H1 (cell line): ENCODE results near the gene SCGB2A2. TPM values are rescaled to one million over a fixed set of nuclear protein-coding genes. Genes with fewer than 3 reads are reported as not detected.

ENCODE experiments used
- CTCF ChIA-PET: fragments of 300-600 bp; sonication (Branson Sonifier 250); formaldehyde crosslinking; loops from one replicate; lab custom pipeline; 2021; ENCODE audit not compliant: partially characterized antibody; lab: Charles Lee
- POLR2A ChIA-PET: fragments of 300-600 bp; sonication (Branson Sonifier 250); formaldehyde crosslinking; loops from one replicate; lab custom pipeline; 2021; ENCODE audit warnings: inconsistent platforms; ENCODE audit not compliant: partially characterized antibody; lab: Charles Lee
- DNase-seq, 2 experiments: peaks; one replicate each; pipeline versions ENCODE4 v3.0.0 to v3.0.0-alpha.2; 2010 to 2022; ENCODE audit warnings: low spot score in 2 of 2, low read depth in 1 of 2, mixed read lengths in 1 of 2
- FAIRE-seq: peaks from 2 replicates; lab custom pipeline; 2011; peaks lifted over from hg19 to GRCh38; lab: Jason Lieb, UNC
- H2AFZ ChIP-seq: 2 replicates; pipeline ENCODE4 v1.8.1; 2012; ENCODE audit warnings: low read length, inconsistent platforms
- H2AK5ac ChIP-seq: 2 replicates; pipeline ENCODE4 v1.6.1; 2013; ENCODE audit warnings: low read depth, low read length
- H2BK120ac ChIP-seq: replicated peaks from 2 replicates; pipeline ENCODE3; 2013; ENCODE audit warnings: low read depth, low read length, inconsistent platforms
- H2BK12ac ChIP-seq: 2 replicates; pipeline ENCODE4 v1.6.1; 2013; ENCODE audit warnings: low read depth, low read length
- H2BK15ac ChIP-seq: 2 replicates; pipeline ENCODE4 v1.6.1; 2013; ENCODE audit warnings: low read length
- H2BK20ac ChIP-seq: 2 replicates; pipeline ENCODE4 v1.6.1; 2013; ENCODE audit warnings: low read length
- H2BK5ac ChIP-seq: 2 replicates; pipeline ENCODE4 v1.6.1; 2013; ENCODE audit warnings: low read depth, low read length
- H3K14ac ChIP-seq: 2 replicates; pipeline ENCODE4 v1.6.1; 2013; ENCODE audit warnings: inconsistent platforms; ENCODE audit not compliant: insufficient read length
- H3K18ac ChIP-seq: 2 replicates; pipeline ENCODE4 v1.6.1; 2013; ENCODE audit warnings: low read length; ENCODE audit errors: extremely low read depth
- H3K23ac ChIP-seq: 2 replicates; pipeline ENCODE4 v1.6.1; 2013; ENCODE audit warnings: inconsistent platforms; ENCODE audit not compliant: insufficient read length
- H3K23me2 ChIP-seq: 2 replicates; pipeline ENCODE4 v1.6.1; 2013; ENCODE audit warnings: low read depth, low read length
- H3K27ac ChIP-seq: 2 replicates; pipeline ENCODE4 v1.6.1; 2011; ENCODE audit warnings: low read depth, low read length, inconsistent platforms
- H3K27me3 ChIP-seq, 4 experiments: replicated peaks in 1 of 4; 1 replicate in 1 of 4; 2 replicates in 3 of 4; pipeline versions ENCODE4 v1.6.1 to v1.8.1; 2011 to 2013; ENCODE audit warnings: low read length in 3 of 4, mild to moderate bottlenecking in 3 of 4, inconsistent platforms in 2 of 4, mixed read lengths in 2 of 4, moderate library complexity in 1 of 4; ENCODE audit not compliant: control insufficient read depth in 3 of 4, insufficient read depth in 3 of 4; ENCODE audit errors: extremely low read depth in 1 of 4
- H3K36me3 ChIP-seq, 4 experiments: 2 replicates each; pipeline versions ENCODE4 v1.6.1 to v1.8.1; 2011 to 2013; ENCODE audit warnings: mild to moderate bottlenecking in 4 of 4, low read length in 3 of 4, moderate library complexity in 2 of 4, control low read depth in 1 of 4, inconsistent platforms in 1 of 4; ENCODE audit not compliant: insufficient read depth in 4 of 4, control insufficient read depth in 2 of 4
- H3K4ac ChIP-seq: replicated peaks from 2 replicates; pipeline ENCODE3; 2013; ENCODE audit warnings: low read length, low read depth, mixed read lengths, inconsistent platforms; ENCODE audit not compliant: insufficient read length
- H3K4me1 ChIP-seq, 4 experiments: replicated peaks in 1 of 4; 1 replicate in 1 of 4; 2 replicates in 3 of 4; pipeline versions ENCODE4 v1.6.1 to v1.8.1; 2011 to 2013; ENCODE audit warnings: low read length in 3 of 4, inconsistent platforms in 2 of 4, mixed read lengths in 1 of 4; ENCODE audit not compliant: insufficient read depth in 4 of 4, control insufficient read depth in 3 of 4
- H3K4me2 ChIP-seq, 2 experiments: 2 replicates each; pipeline versions ENCODE4 v1.6.1 to v1.8.1; 2011 to 2013; ENCODE audit warnings: low read depth in 2 of 2, low read length in 2 of 2, control low read depth in 1 of 2, inconsistent platforms in 1 of 2, mild to moderate bottlenecking in 1 of 2; ENCODE audit not compliant: insufficient read depth in 1 of 2
- H3K4me3 ChIP-seq, 4 experiments: fragments of 200-600, 300-600 bp in 1 of 4; sonication (generic), shearing (Covaris generic), sonication (Bioruptor Twin) in 1 of 4; 2 replicates each; pipeline versions ENCODE4 v1.5.1 to v1.8.1; 2011 to 2016; ENCODE audit warnings: low read length in 4 of 4, low read depth in 3 of 4, control low read depth in 2 of 4, inconsistent platforms in 2 of 4, mild to moderate bottlenecking in 2 of 4, mixed read lengths in 1 of 4, moderate library complexity in 1 of 4; ENCODE audit not compliant: insufficient read depth in 2 of 4; ENCODE audit errors: extremely low read depth in 1 of 4
- H3K56ac ChIP-seq: replicated peaks from 2 replicates; pipeline ENCODE3; 2013; ENCODE audit warnings: low read depth, mild to moderate bottlenecking, mixed read lengths, low read length, inconsistent platforms; ENCODE audit not compliant: insufficient read length
- H3K79me1 ChIP-seq: 2 replicates; pipeline ENCODE4 v1.6.1; 2013; ENCODE audit warnings: low read depth, low read length, control low read depth
- H3K79me2 ChIP-seq, 2 experiments: 2 replicates each; pipeline versions ENCODE4 v1.6.1 to v1.8.1; 2012 to 2013; ENCODE audit warnings: low read length in 2 of 2, mild to moderate bottlenecking in 2 of 2, inconsistent platforms in 1 of 2; ENCODE audit not compliant: insufficient read depth in 2 of 2, control insufficient read depth in 1 of 2
- H3K9ac ChIP-seq, 4 experiments: replicated peaks in 1 of 4; 1 replicate in 1 of 4; 2 replicates in 3 of 4; pipeline versions ENCODE4 v1.6.1 to v1.8.1; 2011 to 2013; ENCODE audit warnings: low read depth in 3 of 4, low read length in 3 of 4, control low read depth in 2 of 4, mild to moderate bottlenecking in 2 of 4, moderate library complexity in 2 of 4, inconsistent platforms in 1 of 4; ENCODE audit errors: extremely low read depth in 1 of 4
- H3K9me3 ChIP-seq, 2 experiments: 2 replicates each; pipeline versions ENCODE4 v1.6.1 to v1.8.1; 2012 to 2013; ENCODE audit warnings: mild to moderate bottlenecking in 2 of 2, moderate library complexity in 2 of 2, control low read depth in 1 of 2, inconsistent platforms in 1 of 2, low read depth in 1 of 2, low read length in 1 of 2, mixed read lengths in 1 of 2; ENCODE audit not compliant: insufficient read depth in 2 of 2
- H4K20me1 ChIP-seq, 2 experiments: replicated peaks in 1 of 2; 2 replicates each; pipeline versions ENCODE3 to v1.8.1; 2011 to 2013; ENCODE audit warnings: inconsistent platforms in 2 of 2, low read length in 2 of 2, mild to moderate bottlenecking in 1 of 2; ENCODE audit not compliant: insufficient read depth in 2 of 2, control insufficient read depth in 1 of 2
- H4K5ac ChIP-seq: 2 replicates; pipeline ENCODE4 v1.6.1; 2013; ENCODE audit warnings: low read length, low read depth, mixed read lengths, inconsistent platforms; ENCODE audit not compliant: insufficient read length
- H4K8ac ChIP-seq: 2 replicates; pipeline ENCODE4 v1.8.0; 2013; ENCODE audit warnings: mild to moderate bottlenecking, moderate library complexity, low read length, inconsistent platforms; ENCODE audit not compliant: insufficient read depth; ENCODE audit errors: extremely low read depth
- H4K91ac ChIP-seq: replicated peaks from 2 replicates; pipeline ENCODE3; 2013; ENCODE audit warnings: low read length, mixed read lengths, inconsistent platforms; ENCODE audit not compliant: insufficient read length
- CREB1 ChIP-seq: IDR thresholded peaks from 2 replicates; pipeline ENCODE4 v1.6.1; 2012; ENCODE audit warnings: inconsistent platforms
- EZH2 ChIP-seq: fragments of 200-600 bp; sonication (generic); IDR thresholded peaks from 2 replicates; pipeline ENCODE4 v1.7.1; 2012; ENCODE audit warnings: low read depth, mild to moderate bottlenecking, moderate library complexity, low read length, inconsistent platforms; ENCODE audit not compliant: severe bottlenecking
- FOSL1 ChIP-seq: IDR thresholded peaks from 2 replicates; pipeline ENCODE4 v1.6.1; 2011; ENCODE audit warnings: mild to moderate bottlenecking, low read depth, low read length, moderate library complexity; ENCODE audit not compliant: insufficient read depth
- KDM1A ChIP-seq: fragments of 200-600, 300-600 bp; sonication (generic); IDR thresholded peaks from 2 replicates; pipeline ENCODE4 v1.7.1; 2016; ENCODE audit warnings: mild to moderate bottlenecking, low read length, borderline replicate concordance
- RFX5 ChIP-seq: IDR thresholded peaks from 2 replicates; pipeline ENCODE4 v1.6.1; 2011; ENCODE audit warnings: low read depth, low read length, improper control_type of control experiment, borderline replicate concordance
- SIN3A ChIP-seq, 2 experiments: IDR thresholded peaks in 1 of 2; conservative IDR thresholded peaks in 1 of 2; 2 replicates each; pipeline ENCODE4 v1.6.1; 2011 to 2012; ENCODE audit warnings: low read length in 2 of 2, improper control_type of control experiment in 1 of 2, low read depth in 1 of 2, mild to moderate bottlenecking in 1 of 2
- SIX5 ChIP-seq: IDR thresholded peaks from 2 replicates; pipeline ENCODE4 v1.6.1; 2011; ENCODE audit warnings: mild to moderate bottlenecking, low read depth, low read length
- SP2 ChIP-seq: IDR thresholded peaks from 2 replicates; pipeline ENCODE4 v1.6.1; 2012; ENCODE audit warnings: mild to moderate bottlenecking, low read length, inconsistent platforms
- TCF12 ChIP-seq: IDR thresholded peaks from 2 replicates; pipeline ENCODE4 v1.6.1; 2011; ENCODE audit warnings: low read depth, mild to moderate bottlenecking, low read length
- YY1 ChIP-seq: IDR thresholded peaks from 2 replicates; pipeline ENCODE4 v1.6.1; 2011; ENCODE audit warnings: low read depth, mild to moderate bottlenecking, low read length
- whole genome bisulfite sequencing, 2 experiments: shearing (Covaris generic) in 1 of 2; methylation state at CpG; one replicate each; pipeline versions ENCODE4 v1.1.6 to v1.1.7; 2013 to 2015; ENCODE audit warnings: low lambda C conversion rate in 2 of 2, mixed read lengths in 2 of 2, inconsistent platforms in 1 of 2, low coverage in 1 of 2, missing lambda C conversion rate in 1 of 2; ENCODE audit not compliant: insufficient replicate concordance in 2 of 2, insufficient coverage in 1 of 2, insufficient read length in 1 of 2; ENCODE audit errors: extremely low coverage in 1 of 2, missing lambda C conversion rate in 1 of 2; 5-methylcytosine and 5-hydroxymethylcytosine counted together
- polyA plus RNA-seq, 7 experiments: library from polyadenylated mRNA; depleted of rRNA in 3 of 7; stranded (reverse) in 5 of 7; unstranded in 2 of 7; fragments of >200 nt in 5 of 7; fragments of 200-250 nt in 2 of 7; gene quantifications; 1 replicate in 5 of 7; 2 replicates in 1 of 7; 4 replicates in 1 of 7; pipeline versions ENCODE4 v1.2.1 to v1.2.3, GENCODE V29; 2011 to 2013; ENCODE audit warnings: missing spikeins in 2 of 7, mixed read lengths in 2 of 7
- total RNA-seq: library from RNA; stranded (reverse); fragmentation: NEBNext Ultra II Directional; extraction: Animal tissue kit (Norgen Biotek cat#: 25700); gene quantifications from 2 replicates; pipeline ENCODE4 v1.2.1, GENCODE V29; 2021
- TF ChIP-seq, protein P1 (sequence below): IDR thresholded peaks from 2 replicates; pipeline ENCODE4 v1.6.1; 2012; ENCODE audit warnings: low read length, inconsistent platforms
- TF ChIP-seq, protein P2 (sequence below): IDR thresholded peaks from 2 replicates; pipeline ENCODE4 v1.6.1; 2012; ENCODE audit warnings: inconsistent platforms

Gene SCGB2A2
- total and polyA plus RNA-seq, 2 of the 8 experiments (the other 6 are each of a cell fraction or from before 2014, with no cell fraction given), result not detected

DNA sequence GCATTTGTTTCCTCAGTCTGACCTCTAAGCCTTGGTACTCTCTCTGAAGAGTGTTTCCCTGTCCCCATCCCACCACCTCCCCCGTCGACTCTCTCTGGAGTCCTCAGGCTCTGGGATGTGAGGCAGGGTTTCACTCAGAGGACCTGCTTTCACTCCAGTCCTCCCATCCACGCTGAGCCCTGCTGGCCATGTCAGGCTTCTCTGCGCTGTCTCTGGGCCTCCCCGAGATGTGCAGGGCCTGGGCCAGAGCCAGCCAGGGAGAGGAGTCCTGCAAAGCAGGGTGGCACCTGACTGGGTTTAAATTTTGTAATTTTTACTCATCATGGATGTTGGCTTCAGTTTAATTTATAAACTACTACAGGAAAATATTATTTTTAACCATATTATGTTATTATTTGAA, 3.3 kb downstream of the SCGB2A2 start:
- DNase-seq (no peak), FAIRE-seq (no peak)
- H3K27ac ChIP-seq, result no peak overlapping the region
- H2AK5ac ChIP-seq, result no peak overlapping the region
- no peak overlapping the region for H2BK15ac ChIP-seq
- H3K36me3 ChIP-seq, result no peaks in the 10 kb centered on the region
- no peak overlapping the region for H3K18ac ChIP-seq
- H4K91ac ChIP-seq, result no peak overlapping the region
- no peak overlapping the region for H3K14ac ChIP-seq
- 75% methylated on average over 5 of the region's 5 CpGs; no CpG with 5 or more reads in 1 of the 2 experiments for WGBS, 2 experiments
- no peak overlapping the region for H3K4ac ChIP-seq
- H3K27me3 ChIP-seq, result no peaks in the 10 kb centered on the region
- ChIA-PET POLR2A (no interaction called here), CTCF (interaction anchor here (0.9 to 1.2 kb wide), 2 partner anchors 10 to 32 kb away, joined by 3 read pairs; no protein-coding TSS in a partner anchor)
- H3K23ac ChIP-seq, result no peak overlapping the region
- no peak overlapping the region for H3K56ac ChIP-seq
- no peak overlapping the region for H3K9ac ChIP-seq
- H2BK20ac ChIP-seq, result no peak overlapping the region
- no peak overlapping the region for H2AFZ ChIP-seq
- no peak overlapping the region for H2BK120ac ChIP-seq
- TF ChIP-seq EZH2, result no peak
- TF ChIP-seq SP2, result no peak
- TF ChIP-seq CREB1, result no peak
- TF ChIP-seq, protein P1, sequence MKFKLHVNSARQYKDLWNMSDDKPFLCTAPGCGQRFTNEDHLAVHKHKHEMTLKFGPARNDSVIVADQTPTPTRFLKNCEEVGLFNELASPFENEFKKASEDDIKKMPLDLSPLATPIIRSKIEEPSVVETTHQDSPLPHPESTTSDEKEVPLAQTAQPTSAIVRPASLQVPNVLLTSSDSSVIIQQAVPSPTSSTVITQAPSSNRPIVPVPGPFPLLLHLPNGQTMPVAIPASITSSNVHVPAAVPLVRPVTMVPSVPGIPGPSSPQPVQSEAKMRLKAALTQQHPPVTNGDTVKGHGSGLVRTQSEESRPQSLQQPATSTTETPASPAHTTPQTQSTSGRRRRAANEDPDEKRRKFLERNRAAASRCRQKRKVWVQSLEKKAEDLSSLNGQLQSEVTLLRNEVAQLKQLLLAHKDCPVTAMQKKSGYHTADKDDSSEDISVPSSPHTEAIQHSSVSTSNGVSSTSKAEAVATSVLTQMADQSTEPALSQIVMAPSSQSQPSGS, result no peak
- TF ChIP-seq RFX5, result no peak
- no peak for TF ChIP-seq FOSL1
- TF ChIP-seq YY1, result no peak
- TF ChIP-seq TCF12, result no peak
- no peak for TF ChIP-seq SIX5
- no peak for TF ChIP-seq SIN3A (conservative IDR thresholded peaks at IDR 0.05 in 1 of 2, IDR thresholded peaks at IDR 0.05 in 1 of 2; ENCODE audit: low read depth in 1 of 2, low read length in 2 of 2)
- TF ChIP-seq, protein P2, sequence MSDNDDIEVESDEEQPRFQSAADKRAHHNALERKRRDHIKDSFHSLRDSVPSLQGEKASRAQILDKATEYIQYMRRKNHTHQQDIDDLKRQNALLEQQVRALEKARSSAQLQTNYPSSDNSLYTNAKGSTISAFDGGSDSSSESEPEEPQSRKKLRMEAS, result no peak
- no peak for TF ChIP-seq KDM1A
- H3K4me3 ChIP-seq, result no peak overlapping the region
- no peaks in the 10 kb centered on the region for H3K79me1 ChIP-seq
- H3K4me2 ChIP-seq, result no peak overlapping the region
- peaks cover 2% of the 10 kb centered on the region for H3K23me2 ChIP-seq
- H3K9me3 ChIP-seq, result 0 out of 4 replicates have a peak, but pooled peaks cover 0 to 2% of the 10 kb centered on the region in 2 experiments
- no peak overlapping the region for H2BK5ac ChIP-seq
- H3K4me1 ChIP-seq, result no peaks in the 10 kb centered on the region
- H4K20me1 ChIP-seq, result no peaks in the 10 kb centered on the region
- no peaks in the 10 kb centered on the region for H3K79me2 ChIP-seq
- H4K5ac ChIP-seq, result no peak overlapping the region
- no peak overlapping the region for H2BK12ac ChIP-seq
- no peak overlapping the region; the same call in 1 of the 2 replicates for H4K8ac ChIP-seq
